Measurements from ENCODE around the gene ZNF891.
A peak's percentile ranks its signal among the peaks of the same experiment; 100 is the strongest.

ZNF891 gene

DNA sequence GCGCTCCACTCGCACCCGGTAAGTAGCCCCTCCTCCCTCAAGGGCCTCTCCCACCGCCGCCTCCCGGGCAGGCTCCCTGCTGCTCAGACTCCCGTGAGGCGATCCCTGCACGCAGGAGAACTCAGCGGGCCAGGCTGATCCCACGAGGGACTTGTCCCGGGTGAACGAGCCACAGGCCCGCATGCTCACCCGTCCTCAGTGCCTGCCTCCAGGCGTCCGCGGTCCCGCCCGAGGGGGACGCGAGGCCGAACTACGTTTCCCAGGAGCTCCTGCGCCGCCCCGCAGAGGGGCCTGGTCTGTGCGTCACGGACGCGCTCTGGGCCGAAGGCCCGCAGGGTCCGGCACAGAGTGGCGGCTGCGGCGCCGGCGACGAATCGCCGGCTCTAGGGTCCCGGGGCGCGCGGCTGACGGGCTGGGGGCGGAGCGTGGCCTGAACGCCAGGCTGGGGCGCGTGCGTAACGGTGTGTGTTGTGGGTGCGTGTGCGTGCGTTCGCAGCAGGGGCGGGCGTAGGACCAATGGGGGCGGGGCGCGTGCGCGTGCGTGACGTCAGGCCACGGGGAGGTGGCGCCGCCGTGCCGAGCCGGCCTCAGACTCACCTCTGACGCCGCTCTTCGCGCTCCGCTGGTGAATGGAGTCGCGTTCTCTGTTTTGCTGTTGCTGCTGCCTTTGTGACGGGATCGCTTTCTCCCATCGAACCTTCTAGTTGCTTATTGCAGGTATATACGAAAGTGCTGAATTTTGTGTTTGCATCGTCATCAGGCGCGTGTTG lies at the start of gene ZNF891, which contains the start of gene ZNF10:
TSS of gene ZNF891 (minus strand) at position 237 of the 770 bp plus-strand sequence. CDS start 8,356 bp downstream, outside the sequence.
TSS of gene ZNF10 (plus strand) at position 590 of the 770 bp plus-strand sequence. CDS start 13,866 bp downstream, outside the sequence.
- DNase-seq: peak; percentile 39 to 77

DNA sequence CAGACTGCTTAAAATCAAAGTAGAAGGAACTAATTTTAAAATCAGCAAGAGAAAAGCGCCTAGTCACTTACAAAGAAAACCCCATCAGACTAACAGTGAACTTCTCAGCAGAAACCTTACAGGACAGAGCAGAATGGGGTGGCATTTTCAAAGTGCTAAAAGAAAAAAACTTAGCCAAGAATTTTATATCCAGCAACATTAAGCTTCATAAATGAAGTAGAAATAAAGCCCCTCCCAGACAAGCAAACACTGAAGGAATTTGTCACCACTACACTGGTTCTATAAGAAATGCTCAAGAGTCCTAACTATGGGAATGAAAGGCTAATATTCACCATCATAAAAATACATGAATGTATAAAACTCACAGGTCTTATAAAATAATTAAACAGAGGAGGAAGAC lies 44.8 kb upstream of the ZNF891 start:
- DNase-seq: no peak

DNA sequence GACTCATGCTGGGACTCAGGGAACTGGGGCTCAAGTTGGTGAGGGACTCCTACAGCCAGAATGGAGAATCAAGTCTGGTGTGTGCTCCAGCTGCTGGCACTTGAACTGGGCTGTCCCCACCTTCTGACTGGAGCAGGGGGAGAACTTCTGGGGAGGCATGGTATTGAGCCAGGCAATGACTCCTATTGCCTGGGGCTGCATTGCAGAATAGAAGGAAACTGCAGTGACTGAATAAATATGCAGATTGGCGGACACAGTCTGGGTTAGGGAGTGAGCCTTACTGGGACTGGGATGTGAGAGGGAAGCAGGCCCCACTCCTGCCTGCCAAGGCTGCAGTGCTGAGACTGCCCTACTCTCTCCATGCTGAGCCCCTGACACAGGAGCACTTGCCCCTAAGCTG lies 42.4 kb upstream of the ZNF891 start:
- no peak for DNase-seq

DNA sequence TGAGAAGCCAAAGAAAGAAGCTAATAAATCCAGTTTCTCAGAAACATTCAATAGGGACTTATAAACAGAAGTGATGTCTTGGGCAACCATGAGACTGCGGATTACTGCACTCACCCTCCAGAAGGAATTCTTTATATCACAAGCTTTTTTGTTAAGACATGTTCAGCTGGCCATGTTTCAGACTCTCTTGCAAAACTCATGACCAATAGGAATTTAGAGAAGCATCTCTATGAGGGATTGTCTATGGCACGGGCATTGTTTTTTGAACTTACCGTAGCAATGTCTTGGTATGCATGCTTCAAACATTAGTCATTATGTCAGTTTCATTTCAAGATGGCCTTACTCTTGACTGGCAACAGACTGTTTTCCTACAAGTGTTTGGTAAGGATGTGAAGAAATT lies 35.7 kb upstream of the ZNF891 start:
- DNase-seq: no peak

DNA sequence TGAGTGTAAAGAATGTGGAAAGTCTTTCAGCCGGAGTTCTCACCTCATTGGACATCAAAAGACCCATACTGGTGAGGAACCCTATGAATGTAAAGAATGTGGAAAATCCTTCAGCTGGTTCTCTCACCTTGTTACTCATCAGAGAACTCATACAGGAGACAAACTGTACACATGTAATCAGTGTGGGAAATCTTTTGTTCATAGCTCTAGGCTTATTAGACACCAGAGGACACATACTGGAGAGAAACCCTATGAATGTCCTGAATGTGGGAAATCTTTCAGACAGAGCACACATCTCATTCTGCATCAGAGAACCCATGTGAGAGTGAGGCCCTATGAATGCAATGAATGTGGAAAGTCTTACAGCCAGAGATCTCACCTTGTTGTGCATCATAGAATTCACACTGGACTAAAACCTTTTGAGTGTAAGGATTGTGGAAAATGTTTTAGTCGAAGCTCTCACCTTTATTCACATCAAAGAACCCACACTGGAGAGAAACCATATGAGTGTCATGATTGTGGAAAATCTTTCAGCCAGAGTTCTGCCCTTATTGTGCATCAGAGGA lies 26.1 kb upstream of the ZNF891 start:
- no peak for DNase-seq

DNA sequence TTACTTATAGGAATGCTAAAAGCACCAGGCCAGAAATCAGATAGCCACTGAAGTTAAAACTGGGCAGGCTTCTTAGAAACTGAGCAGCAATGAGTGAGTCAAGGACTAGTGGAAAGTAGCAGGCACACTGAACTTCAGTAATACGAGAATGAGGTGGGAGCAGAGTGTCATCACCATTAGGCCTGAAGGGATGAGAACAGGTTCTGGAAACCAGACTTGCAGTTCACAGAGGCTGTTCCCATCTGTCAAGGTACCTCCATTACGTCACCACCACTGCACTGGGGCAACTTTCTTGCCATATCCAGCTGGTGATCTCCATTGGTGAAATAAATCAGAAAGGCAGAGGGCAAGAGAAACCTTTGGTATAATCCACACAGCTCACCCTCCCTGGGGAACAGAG lies 15.9 kb upstream of the ZNF891 start:
- no peak for DNase-seq

DNA sequence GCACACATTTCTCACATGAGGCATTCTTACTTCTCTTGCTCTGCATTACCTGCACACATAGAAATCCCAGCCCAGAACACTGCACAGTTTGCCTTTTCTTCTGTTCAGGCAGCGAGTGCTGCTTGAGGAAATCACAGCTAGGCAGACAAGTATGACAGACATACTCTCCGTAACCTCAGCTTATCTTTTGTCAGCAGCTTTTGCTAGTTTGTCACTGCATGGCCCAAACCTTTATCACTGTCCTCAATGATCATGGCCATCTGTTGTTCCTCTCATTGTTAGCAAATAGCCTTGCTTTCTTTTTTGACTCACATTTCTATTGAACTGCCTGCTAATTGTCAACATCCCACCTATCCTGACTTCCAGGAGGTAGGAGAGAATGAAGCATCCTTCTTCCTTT lies 5.7 kb upstream of the ZNF891 start:
- DNase-seq: no peak

DNA sequence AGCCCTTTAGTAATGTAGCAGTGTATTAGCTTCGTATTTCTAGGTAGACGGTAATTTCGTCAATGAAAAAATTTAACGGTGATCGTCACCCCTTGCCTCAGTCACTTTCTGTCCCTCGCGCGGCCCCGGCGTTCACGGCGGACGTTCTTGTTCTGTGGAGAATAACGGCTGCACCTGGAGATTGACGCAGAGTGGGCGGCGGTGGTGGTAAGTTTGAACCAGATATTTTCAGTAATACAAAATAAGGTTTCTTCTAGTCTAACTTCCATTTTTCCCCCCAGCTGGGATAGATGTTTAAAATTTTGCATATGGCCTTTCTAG lies 694 bp upstream of the ZNF891 start:
- no peak for DNase-seq

DNA sequence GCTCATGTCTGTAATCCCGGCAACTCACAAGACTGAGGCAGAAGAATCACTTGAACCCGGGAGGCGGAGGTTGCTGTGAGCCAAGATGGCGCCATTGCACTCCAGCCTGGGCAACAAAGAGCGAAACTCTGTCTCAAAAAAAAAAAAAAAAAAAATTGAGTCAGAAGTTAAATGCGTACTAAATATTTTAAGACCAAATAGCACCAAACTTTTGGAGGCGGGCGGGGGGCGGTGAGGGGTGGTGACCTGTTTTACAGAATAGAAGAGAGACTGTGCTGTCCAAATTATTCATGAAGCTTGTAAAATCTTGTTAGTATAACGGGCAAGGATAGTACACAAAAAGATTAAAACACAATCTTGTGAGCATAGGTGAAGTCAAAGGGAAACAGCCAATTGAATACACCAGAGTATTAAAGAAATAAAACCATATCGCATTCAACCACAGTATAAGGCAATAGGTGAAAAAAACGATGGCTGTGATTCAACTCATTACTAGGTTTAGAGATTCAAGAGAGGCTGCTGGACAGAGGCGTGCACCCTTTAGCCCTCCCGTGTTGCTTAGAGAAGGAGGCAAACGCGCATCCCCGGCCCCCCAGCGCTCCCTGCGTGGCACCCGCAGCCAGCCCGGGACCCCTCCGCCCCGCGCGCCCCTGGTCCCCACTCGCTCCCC lies 571 bp downstream of the ZNF891 start:
- DNase-seq: no peak

DNA sequence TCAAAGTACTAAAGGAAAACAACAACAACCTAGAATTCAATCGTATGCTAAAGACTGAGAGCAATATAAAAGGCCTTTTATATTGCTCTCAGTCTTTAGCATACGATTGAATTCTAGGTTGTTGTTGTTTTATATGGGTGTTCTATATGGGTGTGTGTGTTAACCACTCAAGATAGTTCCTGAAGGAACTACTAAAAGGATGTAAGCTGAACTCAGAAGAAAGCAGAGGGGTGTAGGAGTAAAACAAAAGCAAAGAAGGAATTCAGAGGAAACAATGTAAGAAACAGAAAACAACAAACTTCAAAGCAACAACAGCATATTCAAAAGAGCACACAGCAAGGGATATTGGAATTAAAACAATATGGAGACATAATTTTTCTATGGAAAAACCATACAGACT lies 5.4 kb downstream of the ZNF891 start:
- no peak for DNase-seq

DNA sequence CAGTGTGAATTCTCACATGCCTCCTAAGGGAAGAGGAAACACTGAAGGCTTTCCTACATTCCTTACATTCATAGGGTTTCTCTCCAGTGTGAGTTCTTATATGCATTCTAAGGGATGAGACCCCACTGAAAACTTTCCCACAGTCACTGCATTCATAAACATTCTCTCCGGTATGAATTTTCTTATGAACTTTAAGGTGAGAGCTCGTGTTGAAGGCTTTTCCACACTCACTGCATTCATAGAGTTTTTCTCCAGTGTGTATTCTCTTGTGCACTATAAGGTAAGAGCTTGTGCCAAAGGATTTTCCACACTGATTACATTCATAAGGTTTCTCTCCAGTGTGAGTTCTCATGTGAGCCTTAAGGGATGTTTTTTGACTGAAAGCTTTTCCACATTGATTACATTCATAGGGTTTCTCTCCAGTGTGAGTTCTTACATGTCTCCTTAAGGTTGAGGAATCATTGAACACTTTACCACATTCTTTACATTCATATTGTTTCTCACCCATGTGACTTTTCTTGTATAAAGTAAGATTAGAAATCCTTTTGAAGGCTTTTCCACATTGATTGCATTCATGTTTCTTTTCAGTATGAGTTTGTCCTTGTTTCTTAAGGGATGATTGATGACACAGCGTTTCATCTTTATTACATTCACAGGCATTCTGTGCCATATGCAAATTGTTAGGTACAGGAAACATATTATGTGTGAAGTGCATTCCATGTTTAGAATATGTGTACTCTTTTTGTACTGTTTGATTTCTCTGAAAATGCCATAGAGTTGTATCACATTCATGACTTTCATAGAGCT lies 9.5 kb downstream of the ZNF891 start:
- no peak for DNase-seq

DNA sequence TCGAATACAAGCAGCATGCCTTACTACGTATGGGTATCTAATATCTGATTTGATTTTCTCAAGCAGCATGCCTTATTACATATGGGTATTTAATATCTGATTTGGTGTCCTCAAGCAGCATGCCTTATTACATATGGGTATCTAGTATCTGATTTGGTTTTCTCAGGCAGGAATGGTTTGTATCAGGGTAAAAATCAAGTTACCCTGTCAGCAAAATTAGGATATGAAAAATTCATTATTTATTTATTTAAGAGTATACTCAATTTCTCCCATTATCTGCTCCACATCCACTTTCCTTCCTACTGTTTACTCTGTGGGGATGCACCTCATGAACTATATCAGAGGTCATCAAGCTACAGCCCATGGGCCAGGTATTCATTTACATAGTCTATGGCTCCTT lies 21.9 kb downstream of the ZNF891 start:
- no peak for DNase-seq

DNA sequence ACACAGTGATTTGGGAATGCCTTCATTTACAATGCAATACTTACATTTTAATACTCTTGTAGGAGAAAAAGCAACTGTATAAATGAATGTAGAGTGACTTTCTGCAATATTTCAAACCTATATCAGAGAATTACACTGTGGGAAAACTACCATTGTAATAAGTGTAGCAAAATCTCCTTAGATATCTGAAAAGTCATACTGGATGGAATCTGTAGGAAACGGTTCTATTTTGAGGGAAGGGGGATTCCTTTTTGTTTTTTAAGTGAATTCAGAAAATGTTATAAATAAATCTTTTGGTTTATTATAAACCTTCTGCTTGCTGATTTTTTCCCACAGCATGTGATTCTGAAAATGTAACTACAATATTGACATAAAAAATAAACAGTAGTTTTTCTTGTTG lies 23.0 kb downstream of the ZNF891 start:
- DNase-seq: no peak

DNA sequence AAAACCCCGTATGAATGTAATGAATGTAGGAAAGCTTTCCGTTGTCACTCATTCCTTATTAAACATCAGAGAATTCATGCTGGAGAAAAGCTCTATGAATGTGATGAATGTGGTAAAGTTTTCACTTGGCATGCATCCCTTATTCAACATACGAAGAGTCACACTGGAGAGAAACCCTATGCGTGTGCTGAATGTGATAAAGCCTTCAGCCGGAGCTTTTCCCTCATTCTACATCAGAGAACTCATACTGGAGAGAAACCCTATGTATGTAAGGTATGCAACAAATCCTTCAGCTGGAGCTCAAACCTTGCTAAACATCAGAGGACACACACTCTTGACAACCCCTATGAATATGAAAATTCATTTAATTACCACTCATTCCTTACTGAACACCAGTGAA lies 23.8 kb downstream of the ZNF891 start:
- no peak for DNase-seq

DNA sequence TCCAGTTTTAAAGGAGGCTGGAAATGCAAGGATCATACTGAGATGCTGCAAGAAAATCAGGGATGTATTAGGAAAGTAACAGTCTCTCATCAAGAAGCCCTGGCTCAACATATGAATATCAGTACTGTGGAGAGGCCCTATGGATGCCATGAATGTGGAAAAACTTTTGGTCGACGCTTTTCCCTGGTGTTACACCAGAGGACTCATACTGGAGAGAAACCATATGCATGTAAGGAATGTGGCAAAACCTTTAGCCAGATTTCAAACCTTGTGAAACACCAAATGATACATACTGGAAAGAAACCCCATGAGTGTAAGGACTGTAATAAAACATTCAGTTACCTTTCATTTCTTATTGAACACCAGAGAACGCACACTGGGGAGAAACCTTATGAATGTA lies 24.5 kb downstream of the ZNF891 start:
- DNase-seq: no peak

DNA sequence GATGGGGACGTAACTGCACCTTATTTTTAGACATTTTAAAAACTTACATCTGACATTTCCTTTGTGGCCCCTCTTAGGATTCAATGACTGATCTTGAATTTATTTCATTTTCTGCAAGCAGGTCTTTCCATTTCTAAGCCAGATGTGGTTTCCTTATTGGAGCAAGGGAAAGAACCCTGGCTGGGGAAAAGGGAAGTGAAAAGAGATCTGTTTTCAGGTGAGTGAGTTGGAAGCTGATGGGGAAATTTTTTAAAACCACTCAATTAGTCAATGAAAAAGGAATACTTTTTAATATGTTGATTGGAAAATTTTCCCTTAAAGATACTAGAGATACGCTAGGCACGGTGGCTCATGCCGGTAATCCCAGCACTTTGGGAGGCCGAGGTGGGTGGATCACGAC lies 46.7 kb downstream of the ZNF891 start:
- no peak for DNase-seq

DNA sequence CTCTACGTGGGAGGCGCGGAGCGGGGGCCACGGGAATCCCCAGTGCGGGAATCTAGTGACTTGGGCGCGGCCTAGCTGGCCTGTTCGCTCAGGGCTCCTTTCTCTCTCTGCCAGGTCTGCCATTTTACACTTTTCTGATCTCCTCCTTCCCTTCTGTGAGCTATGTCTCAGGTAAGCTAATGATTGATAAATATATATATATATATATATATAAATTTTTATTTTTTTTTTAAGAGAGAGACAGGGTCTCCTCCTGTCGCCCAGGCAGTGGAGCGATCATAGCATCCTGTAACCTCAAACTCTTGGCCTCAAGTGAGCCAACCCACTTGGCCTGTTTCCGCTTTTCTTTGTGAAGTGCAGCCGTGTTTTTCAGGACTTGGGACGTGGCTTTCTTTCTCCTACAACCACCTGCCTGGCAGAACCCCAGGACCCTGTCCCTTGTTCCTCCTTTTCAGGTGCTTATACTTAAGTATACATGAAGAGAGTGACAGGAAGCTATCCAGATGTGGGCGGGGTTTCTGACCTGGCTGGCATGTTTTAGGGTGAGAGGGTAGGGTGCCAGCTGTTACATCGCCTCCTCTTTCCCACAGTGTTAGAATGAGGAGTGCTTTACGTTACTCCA lies 48.8 kb downstream of the ZNF891 start:
- DNase-seq: no peak

DNA sequence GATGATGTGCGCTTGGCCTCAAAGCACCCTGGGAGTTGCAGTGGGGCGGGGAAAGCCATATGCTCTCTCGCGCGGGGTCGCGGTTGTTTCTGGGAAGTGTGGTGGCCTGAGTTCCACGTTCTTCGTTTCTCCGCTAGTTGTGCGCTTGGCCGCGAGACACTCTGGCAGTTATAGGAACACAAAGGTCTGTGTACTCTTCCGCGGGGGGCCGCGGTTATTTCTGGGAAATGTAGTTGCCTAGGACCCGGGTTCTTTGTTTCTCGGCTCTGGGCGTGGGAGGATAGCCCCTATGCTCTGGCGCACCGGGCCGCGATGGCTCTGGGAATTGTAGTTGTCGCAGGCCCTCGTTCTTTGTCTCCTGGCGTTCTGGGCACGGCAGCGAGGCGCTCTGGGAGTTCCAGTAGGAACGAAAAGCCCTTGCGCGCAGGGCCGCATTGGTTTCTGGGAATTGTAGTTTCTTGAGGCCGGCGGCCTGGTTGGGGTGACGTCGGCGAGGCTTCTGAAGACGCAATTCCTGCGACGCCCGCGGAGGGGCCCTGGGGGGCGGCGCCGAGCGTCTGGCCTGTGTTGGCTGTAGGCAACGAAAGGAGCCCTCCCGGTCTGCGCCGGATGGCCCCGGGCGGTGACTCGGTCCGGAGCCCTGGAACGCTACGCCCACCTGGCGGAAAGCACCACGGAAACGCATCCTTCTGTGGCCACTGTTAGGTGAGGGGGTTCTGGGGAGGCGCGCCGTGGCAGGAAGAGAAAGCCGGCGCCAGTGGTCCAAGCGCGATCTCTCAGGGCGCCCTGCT lies 49.5 kb downstream of the ZNF891 start, which contains the start of gene ZNF140:
TSS of gene ZNF140 (plus strand) at position 556 of the 791 bp plus-strand sequence. CDS start 398 bp downstream, outside the sequence.
- peak; percentile 83 to 89 for DNase-seq

DNA sequence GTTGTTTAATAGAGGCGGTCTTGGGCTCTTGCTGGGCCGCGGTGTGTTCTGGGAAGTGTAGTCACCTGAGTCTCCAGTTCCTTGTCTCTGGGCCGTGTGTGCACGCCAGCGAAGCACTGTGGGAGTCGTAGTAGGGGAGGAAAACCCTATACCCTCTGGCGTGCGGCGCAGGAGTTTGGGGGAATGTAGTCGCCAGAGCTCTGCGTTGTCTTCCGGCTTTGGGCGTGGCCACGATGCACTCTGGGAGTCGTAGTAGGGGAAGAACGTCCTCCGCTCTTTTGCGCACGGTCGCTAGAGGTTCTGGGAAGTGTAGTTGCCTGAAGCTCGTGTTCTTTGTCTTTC lies 50.1 kb downstream of the ZNF891 start:
- DNase-seq: peak; percentile 86 to 89

DNA sequence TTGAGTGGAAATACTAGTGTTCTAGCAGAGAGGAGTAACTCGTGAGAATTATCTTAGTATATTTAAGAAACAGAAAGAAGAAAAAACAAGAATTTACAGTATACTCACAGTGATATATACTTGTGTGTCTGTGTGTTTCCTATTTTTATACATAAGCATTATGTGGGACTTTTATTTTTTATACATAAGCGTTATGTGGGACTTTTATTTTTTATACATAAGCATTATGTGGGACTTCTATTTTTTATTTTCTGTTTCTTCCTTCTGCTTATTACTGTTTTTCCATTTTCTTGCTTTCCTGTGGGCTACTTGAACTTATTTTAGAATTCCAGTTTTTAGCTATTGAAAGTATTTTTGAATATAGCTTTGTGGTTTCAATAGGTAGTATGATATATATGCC lies 56.2 kb downstream of the ZNF891 start:
- DNase-seq: no peak

DNA sequence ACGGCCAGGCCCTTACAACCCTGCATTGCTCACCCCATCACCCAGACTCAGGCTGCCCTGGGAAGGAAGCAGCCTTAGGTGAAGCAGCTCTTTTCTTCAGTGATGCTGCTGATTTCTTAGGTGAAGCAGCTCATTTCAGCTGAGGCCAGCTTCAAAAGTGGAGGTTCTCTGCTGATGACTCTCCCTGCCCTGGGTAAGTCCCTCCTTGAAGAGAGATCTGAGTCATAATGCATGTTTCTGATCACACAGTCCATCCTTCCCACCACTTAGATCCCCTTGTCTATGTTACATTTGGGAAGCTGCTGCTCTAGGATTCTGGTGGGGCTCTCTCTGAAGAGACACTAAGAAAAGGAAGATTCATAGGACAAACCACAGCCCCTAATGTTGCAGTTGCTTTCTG lies 66.5 kb downstream of the ZNF891 start:
- DNase-seq: no peak

DNA sequence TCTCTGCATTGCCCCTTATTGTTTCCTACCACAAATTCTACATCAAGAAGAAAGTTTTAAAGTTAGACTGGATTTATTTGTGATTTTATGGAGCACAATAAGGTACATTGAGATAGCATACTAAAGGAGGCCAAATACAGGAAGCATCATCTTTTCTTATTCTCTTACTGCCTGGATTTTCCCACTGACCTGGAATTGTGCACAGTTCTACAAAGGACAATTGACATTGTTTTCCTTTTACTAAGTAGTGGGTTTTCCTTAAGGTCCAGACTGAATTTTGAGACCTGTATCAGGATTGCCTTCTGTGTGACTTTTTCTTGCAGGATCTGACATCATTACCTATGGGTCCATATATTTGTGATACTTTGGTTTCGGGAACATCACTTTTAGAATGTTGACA lies 68.1 kb downstream of the ZNF891 start:
- no peak for DNase-seq
